ENCODE data around the gene SDHB. TPM values are rescaled to one million over a fixed set of nuclear protein-coding genes. Genes with fewer than 3 reads are reported as not detected.

The SDHB gene
- total RNA-seq, 1 experiment from 2014 or later: 212 TPM

DNA sequence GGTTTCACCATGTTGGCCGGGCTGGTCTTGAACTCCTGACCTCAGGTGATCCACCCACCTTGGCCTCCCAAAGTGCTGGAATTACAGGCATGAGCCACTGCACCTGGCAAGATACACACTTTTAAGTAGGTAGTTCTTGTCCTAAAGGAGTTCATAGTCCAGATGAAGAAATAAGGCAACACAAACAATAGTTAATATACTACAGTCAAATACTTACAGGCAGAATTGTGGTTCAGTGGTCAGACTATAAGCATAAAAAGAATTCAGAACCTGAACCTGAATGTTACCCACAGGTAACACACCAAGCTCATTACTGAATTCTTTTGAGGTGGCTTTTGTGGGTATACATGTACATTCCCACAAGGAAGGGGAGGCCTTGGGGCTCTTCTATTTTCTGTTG is 1.8 kb downstream of the SDHB start:
- no peak for TF ChIP-seq TCF7L2 (IDR thresholded peaks at IDR 0.05; ENCODE audit: low read depth, low read length)
- TF ChIP-seq CTCF (IDR thresholded peaks at IDR 0.05): no peak
- TF ChIP-seq REST (IDR thresholded peaks at IDR 0.05; ENCODE audit: insufficient read depth in 1 of 2, low read depth in 2 of 2, low read length in 1 of 2): no peak
- no peak for TF ChIP-seq SIN3A (IDR thresholded peaks at IDR 0.05; ENCODE audit: borderline replicate concordance, insufficient read depth, low read depth, low read length)
- no peak for TF ChIP-seq POLR2AphosphoS5 (IDR thresholded peaks at IDR 0.05; ENCODE audit: low read depth, low read length)
- POLR2A ChIA-PET: no interaction called here
- no peak overlapping the region for H3K27ac ChIP-seq (ENCODE audit: low read length)
- H3K36me3 ChIP-seq (ENCODE audit: control insufficient read depth, insufficient read depth, low read length): peaks cover 18% of the 10 kb centered on the region
- BruUV-seq (replicated peaks): no TSS peak
- no peaks in the 10 kb centered on the region for H3K9me3 ChIP-seq (ENCODE audit: control insufficient read depth, insufficient read depth, low read depth, low read length)
- peaks cover 12% of the 10 kb centered on the region for H3K4me1 ChIP-seq (ENCODE audit: control insufficient read depth, insufficient read depth, low read length)
- ATAC-seq (no peak), DNase-seq (ENCODE audit: low read depth, low spot score) (no peak)
- intact Hi-C loops (cut with micrococcal nuclease; ENCODE audit: unreplicated experiment) (no loop called here), in situ Hi-C loops (cut with HindIII; ENCODE audit: low pct_unique_long_range_greater_than_20kb, low sequenced_read_pairs) (no loop called here)
- H3K27me3 ChIP-seq (ENCODE audit: control insufficient read depth, insufficient read depth, low read length): no peaks in the 10 kb centered on the region
- CTCF ChIA-PET: no interaction called here
- peak overlapping the region in 1 of 2 experiments; percentile 100; a peak in 1 of 4 replicates for H3K4me3 ChIP-seq (ENCODE audit: low read depth in 2 of 2, low read length in 2 of 2)

DNA sequence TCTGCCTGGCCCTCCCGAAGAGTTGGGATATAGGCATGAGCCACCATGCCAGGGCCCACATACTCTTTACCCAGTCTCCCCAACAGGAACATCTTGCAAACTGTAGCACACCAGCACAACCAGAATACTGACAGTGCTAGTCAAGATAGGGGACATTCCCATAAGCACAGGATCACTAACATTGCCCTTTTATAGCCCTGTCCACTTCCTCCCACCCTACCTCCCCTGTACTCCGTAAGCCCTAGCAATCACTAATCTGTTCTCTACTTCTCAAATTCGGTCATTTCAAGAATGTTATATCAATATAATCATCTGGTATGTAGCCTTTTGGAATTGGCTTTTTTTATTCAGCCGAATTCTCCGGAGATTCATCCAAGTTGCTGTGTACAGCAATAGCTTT is 5.9 kb downstream of the SDHB start:
- in situ Hi-C loops (cut with HindIII; ENCODE audit: low pct_unique_long_range_greater_than_20kb, low sequenced_read_pairs) (no loop called here), intact Hi-C loops (cut with micrococcal nuclease; ENCODE audit: unreplicated experiment) (loop anchor here (5.0 kb wide), 1 partner anchor 96 kb away; no protein-coding TSS in a partner anchor)
- BruUV-seq (replicated peaks): no TSS peak
- no peak overlapping the region for H3K27ac ChIP-seq (ENCODE audit: low read length)
- DNase-seq (ENCODE audit: low read depth, low spot score): no peak
- no peaks in the 10 kb centered on the region for H3K27me3 ChIP-seq (ENCODE audit: control insufficient read depth, insufficient read depth, low read length)
- peaks cover 25% of the 10 kb centered on the region for H3K36me3 ChIP-seq (ENCODE audit: control insufficient read depth, insufficient read depth, low read length)
- no peak; the same call in 1 of the 2 replicates for ATAC-seq
- no peak for TF ChIP-seq SIN3A (IDR thresholded peaks at IDR 0.05; ENCODE audit: borderline replicate concordance, insufficient read depth, low read depth, low read length)
- TF ChIP-seq CTCF (IDR thresholded peaks at IDR 0.05): no peak
- no peak for TF ChIP-seq REST (IDR thresholded peaks at IDR 0.05; ENCODE audit: insufficient read depth in 1 of 2, low read depth in 2 of 2, low read length in 1 of 2)
- no peak for TF ChIP-seq POLR2AphosphoS5 (IDR thresholded peaks at IDR 0.05; ENCODE audit: low read depth, low read length)
- TF ChIP-seq TCF7L2 (IDR thresholded peaks at IDR 0.05; ENCODE audit: low read depth, low read length): no peak
- no peaks in the 10 kb centered on the region for H3K9me3 ChIP-seq (ENCODE audit: control insufficient read depth, insufficient read depth, low read depth, low read length)
- ChIA-PET CTCF (interaction anchor here (0.9 kb wide), 1 partner anchor 96 kb away, joined by 4 read pairs; no protein-coding TSS in a partner anchor), POLR2A (interaction anchor here (0.6 kb wide), 1 partner anchor 45 kb away, joined by 3 read pairs; no protein-coding TSS in a partner anchor)
- peaks cover 16% of the 10 kb centered on the region for H3K4me1 ChIP-seq (ENCODE audit: control insufficient read depth, insufficient read depth, low read length)
- H3K4me3 ChIP-seq (ENCODE audit: low read depth in 2 of 2, low read length in 2 of 2): no peak overlapping the region
